ENCODE data around the gene GFM2.

DNA sequence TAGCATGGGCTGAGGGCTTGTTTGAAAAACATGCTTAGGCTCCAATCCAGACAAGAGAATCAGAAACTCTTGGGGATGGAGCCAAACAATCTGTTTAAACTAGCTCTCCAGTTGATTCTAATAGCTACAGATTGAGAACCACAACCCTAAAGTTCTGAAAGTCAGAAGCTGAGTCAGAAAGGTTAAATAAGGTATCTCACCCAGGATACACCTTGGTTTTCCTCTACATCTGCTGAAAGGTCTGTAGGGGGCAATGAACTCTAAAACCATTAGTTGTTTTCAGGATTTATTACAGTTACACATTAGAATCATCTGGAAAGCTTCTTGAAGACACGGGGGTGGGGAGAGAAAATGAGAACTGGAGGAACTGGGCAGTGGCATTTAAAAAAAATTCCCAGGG, 5.7 kb downstream of the GFM2 start:
- TF ChIP-seq CTCF (IDR thresholded peaks at IDR 0.05; ENCODE audit: low read length) (no peak), EZH2 (IDR thresholded peaks at IDR 0.05; ENCODE audit: borderline replicate concordance, low read length) (no peak)
